HEK293T (cell line): ENCODE data around the gene CDH2.

Source experiments
- BHLHE40 ChIP-seq: fragments of 450-650 bp; IDR thresholded peaks from 2 replicates; pipeline ENCODE4 v1.6.1; 2016; ENCODE audit warnings: mild to moderate bottlenecking, moderate library complexity, borderline replicate concordance
- ELF4 ChIP-seq: fragments of 450-650 bp; IDR thresholded peaks from 2 replicates; pipeline ENCODE4 v1.6.1; 2017; ENCODE audit warnings: antibody characterized with exemption
- FOXA1 ChIP-seq: fragments of 450-650 bp; IDR thresholded peaks from 2 replicates; pipeline ENCODE4 v1.6.1; 2016; ENCODE audit warnings: mild to moderate bottlenecking
- FOXM1 ChIP-seq: fragments of 450-650 bp; IDR thresholded peaks from 2 replicates; pipeline ENCODE4 v1.6.1; 2017; ENCODE audit warnings: mild to moderate bottlenecking, borderline replicate concordance
- HDGF ChIP-seq: fragments of 450-650 bp; IDR thresholded peaks from 2 replicates; pipeline ENCODE4 v1.6.1; 2017; ENCODE audit warnings: antibody characterized with exemption, borderline replicate concordance
- L3MBTL2 ChIP-seq: fragments of 450-650 bp; conservative IDR thresholded peaks from 2 replicates; pipeline ENCODE4 v1.6.1; 2016; ENCODE audit warnings: mild to moderate bottlenecking
- NFRKB ChIP-seq: fragments of 450-650 bp; IDR thresholded peaks from 2 replicates; pipeline ENCODE4 v1.6.1; 2016; ENCODE audit warnings: mild to moderate bottlenecking, moderate library complexity
- PKNOX1 ChIP-seq: fragments of 450-650 bp; IDR thresholded peaks from 2 replicates; pipeline ENCODE4 v1.6.1; 2016
- SP1 ChIP-seq: fragments of 450-650 bp; IDR thresholded peaks from 2 replicates; pipeline ENCODE4 v1.6.1; 2017
- SUZ12 ChIP-seq: fragments of 450-650 bp; IDR thresholded peaks from 2 replicates; pipeline ENCODE4 v1.6.1; 2016; ENCODE audit warnings: mild to moderate bottlenecking
- TARDBP ChIP-seq: fragments of 450-650 bp; IDR thresholded peaks from 2 replicates; pipeline ENCODE4 v1.6.1; 2016
- ZNF384 ChIP-seq: fragments of 450-650 bp; IDR thresholded peaks from 2 replicates; pipeline ENCODE4 v1.6.1; 2016

GRCh38 chr18:27920836-27921235, 256.1 kb downstream of the CDH2 start:
- no peak for TF ChIP-seq ZNF384
- no peak for TF ChIP-seq L3MBTL2
- TF ChIP-seq NFRKB = no peak
- no peak for TF ChIP-seq ELF4
- no peak for TF ChIP-seq HDGF
- TF ChIP-seq FOXA1 = no peak
- no peak for TF ChIP-seq SUZ12
- no peak for TF ChIP-seq BHLHE40
- TF ChIP-seq SP1 = no peak
- no peak for TF ChIP-seq PKNOX1
- no peak for TF ChIP-seq FOXM1
- no peak for TF ChIP-seq TARDBP
